IMR-90 (cell line): ENCODE data around the gene RASD2. TPM values are rescaled to one million over a fixed set of nuclear protein-coding genes. Genes with fewer than 3 reads are reported as not detected.

ENCODE experiments used
- ATAC-seq: fragments of 200-7000 bp; cut with Tn5 transposase; 2 replicates; pipeline ENCODE4 v1.9.1; 2020; ENCODE audit warnings: low read depth, mild to moderate bottlenecking, moderate library complexity
- BruUV-seq: library from RNA; stranded (reverse); fragments of 400-500 nt; replicated peaks from 2 replicates; lab custom pipeline; 2021; lab: Mats Ljungman, UMichigan
- CTCF ChIA-PET: fragments of 300-600 bp; formaldehyde crosslinking; extraction: SDS; loops from one replicate; lab custom pipeline; 2021; ENCODE audit warnings: antibody characterized with exemption; lab: Yijun Ruan, JAX
- POLR2A ChIA-PET: fragments of 300-600 bp; sonication (Branson Sonifier 250); formaldehyde crosslinking; loops from one replicate; lab custom pipeline; 2022; ENCODE audit warnings: antibody characterized with exemption; ENCODE audit not compliant: unreplicated experiment; lab: Charles Lee
- DNase-seq: peaks from one replicate; pipeline ENCODE4 v3.0.0; 2013
- H2AFZ ChIP-seq: replicated peaks from 2 replicates; pipeline ENCODE3; 2013; ENCODE audit warnings: low read length, mild to moderate bottlenecking; ENCODE audit not compliant: poor library complexity
- H2AK5ac ChIP-seq: 2 replicates; pipeline ENCODE4 v1.6.1; 2013; ENCODE audit warnings: low read depth, low read length, inconsistent platforms
- H2AK9ac ChIP-seq: replicated peaks from 2 replicates; pipeline ENCODE3; 2013; ENCODE audit warnings: mild to moderate bottlenecking, low read depth, low read length, moderate library complexity; ENCODE audit not compliant: poor library complexity
- H2BK120ac ChIP-seq: 2 replicates; pipeline ENCODE4 v1.6.1; 2013; ENCODE audit warnings: low read depth, low read length, inconsistent platforms
- H2BK15ac ChIP-seq: 3 replicates; pipeline ENCODE4 v1.6.1; 2013; ENCODE audit warnings: low read depth, low read length, inconsistent platforms
- H2BK20ac ChIP-seq: 2 replicates; pipeline ENCODE4 v1.6.1; 2013; ENCODE audit warnings: low read depth, mild to moderate bottlenecking, inconsistent platforms, low read length, moderate library complexity
- H2BK5ac ChIP-seq: 2 replicates; pipeline ENCODE4 v1.6.1; 2013; ENCODE audit warnings: mild to moderate bottlenecking, low read depth, low read length, inconsistent platforms; ENCODE audit not compliant: poor library complexity, severe bottlenecking
- H3K14ac ChIP-seq: replicated peaks from 2 replicates; pipeline ENCODE4 v1.6.1; 2013; ENCODE audit warnings: low read depth, low read length, inconsistent platforms
- H3K18ac ChIP-seq: 2 replicates; pipeline ENCODE4 v1.6.1; 2013; ENCODE audit warnings: low read depth, low read length, control low read depth
- H3K23ac ChIP-seq: 2 replicates; pipeline ENCODE4 v1.6.1; 2013; ENCODE audit warnings: low read depth, low read length, inconsistent platforms
- H3K27ac ChIP-seq: 2 replicates; pipeline ENCODE4 v1.5.1; 2013; ENCODE audit warnings: mild to moderate bottlenecking, control low read depth, low read length; ENCODE audit not compliant: insufficient read depth
- H3K27me3 ChIP-seq: 2 replicates; pipeline ENCODE4 v1.6.1; 2013; ENCODE audit warnings: low read length; ENCODE audit not compliant: control insufficient read depth, insufficient read depth
- H3K36me3 ChIP-seq: 2 replicates; pipeline ENCODE4 v1.6.1; 2013; ENCODE audit warnings: low read length, mixed read lengths; ENCODE audit not compliant: control insufficient read depth, insufficient read depth
- H3K4ac ChIP-seq: 2 replicates; pipeline ENCODE4 v1.6.1; 2013; ENCODE audit warnings: low read depth, low read length, inconsistent platforms
- H3K4me1 ChIP-seq: 2 replicates; pipeline ENCODE4 v1.6.1; 2013; ENCODE audit warnings: low read length, mixed read lengths; ENCODE audit not compliant: control insufficient read depth, insufficient read depth
- H3K4me2 ChIP-seq: 2 replicates; pipeline ENCODE4 v1.6.1; 2013; ENCODE audit warnings: low read depth, mild to moderate bottlenecking, control low read depth, low read length, moderate library complexity
- H3K4me3 ChIP-seq: 2 replicates; pipeline ENCODE4 v1.5.1; 2013; ENCODE audit warnings: low read depth, mild to moderate bottlenecking, control low read depth, low read length, moderate library complexity; ENCODE audit not compliant: insufficient read depth
- H3K56ac ChIP-seq: 2 replicates; pipeline ENCODE4 v1.6.1; 2013; ENCODE audit warnings: low read length, inconsistent platforms; ENCODE audit not compliant: insufficient read depth; ENCODE audit errors: extremely low read depth
- H3K79me1 ChIP-seq, 2 experiments: 2 replicates each; pipeline ENCODE4 v1.6.1; 2013; ENCODE audit warnings: low read length in 2 of 2, inconsistent platforms in 1 of 2, low read depth in 1 of 2
- H3K9ac ChIP-seq: 2 replicates; pipeline ENCODE4 v1.6.1; 2013; ENCODE audit warnings: low read depth, low read length, control low read depth
- H3K9me1 ChIP-seq: 2 replicates; pipeline ENCODE4 v1.6.1; 2013; ENCODE audit warnings: low read length, inconsistent platforms; ENCODE audit not compliant: insufficient read depth
- H3K9me3 ChIP-seq: 2 replicates; pipeline ENCODE4 v1.6.1; 2013; ENCODE audit warnings: low read length; ENCODE audit not compliant: control insufficient read depth, insufficient read depth
- H4K20me1 ChIP-seq: 2 replicates; pipeline ENCODE4 v1.6.1; 2013; ENCODE audit warnings: low read length, inconsistent platforms; ENCODE audit not compliant: insufficient read depth
- H4K5ac ChIP-seq: 2 replicates; pipeline ENCODE4 v1.6.1; 2013; ENCODE audit warnings: mild to moderate bottlenecking, low read depth, low read length, control low read depth
- H4K8ac ChIP-seq, 2 experiments: 2 replicates each; pipeline ENCODE4 v1.6.1; 2013; ENCODE audit warnings: low read depth in 2 of 2, low read length in 2 of 2, control low read depth in 1 of 2, inconsistent platforms in 1 of 2
- H4K91ac ChIP-seq: 2 replicates; pipeline ENCODE4 v1.6.1; 2013; ENCODE audit warnings: low read depth, low read length, inconsistent platforms; ENCODE audit not compliant: insufficient read depth
- BHLHE40 ChIP-seq: fragments of 150-350 bp; IDR thresholded peaks from 2 replicates; pipeline ENCODE4 v1.6.1; 2016; ENCODE audit warnings: mild to moderate bottlenecking, low read depth, low read length
- CEBPB ChIP-seq: IDR thresholded peaks from 2 replicates; pipeline ENCODE4 v1.6.1; 2012; ENCODE audit warnings: low read depth, low read length, improper control_type of control experiment
- CHD1 ChIP-seq: IDR thresholded peaks from 2 replicates; pipeline ENCODE4 v1.6.1; 2012; ENCODE audit warnings: low read depth, low read length, improper control_type of control experiment
- CTCF ChIP-seq: conservative IDR thresholded peaks from 2 replicates; pipeline ENCODE4 v1.5.1; 2012; ENCODE audit warnings: mild to moderate bottlenecking, low read depth, low read length, improper control_type of control experiment
- ELK1 ChIP-seq: fragments of 150-350 bp; IDR thresholded peaks from 2 replicates; pipeline ENCODE4 v1.6.1; 2016; ENCODE audit warnings: low read depth, mild to moderate bottlenecking, low read length, moderate library complexity, borderline replicate concordance
- FOS ChIP-seq: fragments of 150-350 bp; IDR thresholded peaks from 2 replicates; pipeline ENCODE4 v1.6.1; 2016; ENCODE audit warnings: low read depth, low read length
- MAFK ChIP-seq: IDR thresholded peaks from 2 replicates; pipeline ENCODE4 v1.6.1; 2012; ENCODE audit warnings: low read depth, low read length, improper control_type of control experiment
- MAZ ChIP-seq: IDR thresholded peaks from 2 replicates; pipeline ENCODE4 v1.6.1; 2012; ENCODE audit warnings: low read depth, mild to moderate bottlenecking, low read length, improper control_type of control experiment, moderate library complexity, borderline replicate concordance
- MXI1 ChIP-seq: IDR thresholded peaks from 2 replicates; pipeline ENCODE4 v1.6.1; 2012; ENCODE audit warnings: low read depth, mild to moderate bottlenecking, low read length, moderate library complexity, borderline replicate concordance
- NFE2L2 ChIP-seq: fragments of 150-350 bp; IDR thresholded peaks from 2 replicates; pipeline ENCODE4 v1.6.1; 2016; ENCODE audit warnings: low read depth, mild to moderate bottlenecking, low read length
- POLR2A ChIP-seq: IDR thresholded peaks from 2 replicates; pipeline ENCODE4 v1.6.1; 2012; ENCODE audit warnings: mild to moderate bottlenecking, low read depth, low read length
- RAD21 ChIP-seq: IDR thresholded peaks from 2 replicates; pipeline ENCODE4 v1.6.1; 2012; ENCODE audit warnings: low read length, improper control_type of control experiment
- RCOR1 ChIP-seq: IDR thresholded peaks from 2 replicates; pipeline ENCODE4 v1.6.1; 2012; ENCODE audit warnings: mild to moderate bottlenecking, low read length, improper control_type of control experiment; ENCODE audit not compliant: insufficient replicate concordance
- RFX5 ChIP-seq: IDR thresholded peaks from 2 replicates; pipeline ENCODE4 v1.8.0; 2012; ENCODE audit warnings: low read depth, mild to moderate bottlenecking, low read length, moderate library complexity
- SMC3 ChIP-seq: fragments of 150-350 bp; IDR thresholded peaks from 2 replicates; pipeline ENCODE4 v1.6.1; 2016; ENCODE audit warnings: low read depth, mild to moderate bottlenecking, antibody characterized with exemption, low read length, moderate library complexity
- USF2 ChIP-seq: fragments of 150-350 bp; IDR thresholded peaks from 2 replicates; pipeline ENCODE4 v1.6.1; 2017; ENCODE audit warnings: mild to moderate bottlenecking, antibody characterized with exemption, low read length, low read depth
- WGBS, 2 experiments: methylation state at CpG; one replicate each; pipeline versions ENCODE4 v1.1.5 to v1.1.7; 2013; ENCODE audit warnings: missing lambda C conversion rate in 2 of 2; ENCODE audit not compliant: insufficient read length in 1 of 2; ENCODE audit errors: extremely low coverage in 2 of 2; 5-methylcytosine and 5-hydroxymethylcytosine counted together
- dilution Hi-C: fragments of 300-500 bp; cut with HindIII; formaldehyde crosslinking; loops from one replicate; pipeline ENCODE4 v1.14.3; 2018; ENCODE audit warnings: low sequenced_read_pairs; ENCODE audit not compliant: unreplicated experiment
- in situ Hi-C: fragments of 300-500 bp; cut with MboI; formaldehyde crosslinking; loops from 3 replicates; pipeline ENCODE4 v1.14.3; 2019; ENCODE audit warnings: low sequenced_read_pairs, inconsistent platforms, mixed read lengths
- intact Hi-C: fragments of 100-400 bp; cut with micrococcal nuclease; formaldehyde crosslinking; loops from 2 replicates; pipeline ENCODE4 v1.10.0; 2022
- polyA plus RNA-seq, 3 experiments: library from polyadenylated mRNA; depleted of rRNA; stranded (reverse); fragments of >200 nt; gene quantifications; 2 replicates each; pipeline ENCODE4 v1.2.3, GENCODE V29; 2012; ENCODE audit warnings: low replicate concordance in 1 of 3
- total RNA-seq: library from RNA; depleted of rRNA; stranded (reverse); fragments of >200 nt; gene quantifications from 2 replicates; pipeline ENCODE4 v1.2.3, GENCODE V29; 2012

RASD2 gene
- total and polyA plus RNA-seq, 2 of the 4 experiments (the other 2 are of a cell fraction), result under 0.01 to 0.32 TPM

- Histone ChIP-seq H2BK15ac (no peak overlapping the region), H3K14ac (no peak overlapping the region), H3K4me2 (no peak overlapping the region), H3K23ac (no peak overlapping the region), H3K4me3 (no peak overlapping the region), H2AK5ac (no peak overlapping the region), H2BK5ac (no peak overlapping the region), H3K4ac (no peak overlapping the region), H3K27ac (no peak overlapping the region), H4K91ac (no peak overlapping the region), H4K20me1 (no peaks in the 10 kb centered on the region), H3K27me3 (peaks cover 43% of the 10 kb centered on the region), H4K8ac (no peak overlapping the region), H3K4me1 (peaks cover 3% of the 10 kb centered on the region; the same call in 1 of the 2 replicates), H2AK9ac (no peak overlapping the region), H3K36me3 (no peaks in the 10 kb centered on the region), H3K9me3 (no peaks in the 10 kb centered on the region), H4K5ac (no peak overlapping the region), H3K9me1 (no peaks in the 10 kb centered on the region), H2BK20ac (no peak overlapping the region), H3K56ac (no peak overlapping the region), H2AFZ (no peak overlapping the region), H2BK120ac (no peak overlapping the region), H3K9ac (no peak overlapping the region), H3K18ac (no peak overlapping the region), H3K79me1 (no peaks in the 10 kb centered on the region)
- intact Hi-C loops, result no loop called here
- ATAC-seq (no peak), DNase-seq (no peak)
- no CpG with 5 or more reads among the region's 6 CpGs for WGBS, 2 experiments
- dilution Hi-C loops, result no loop called here
- ChIA-PET CTCF (no interaction called here), POLR2A (interaction anchor here (0.8 kb wide), 1 partner anchor 10 kb away, joined by 4 read pairs; no protein-coding TSS in a partner anchor)
- BruUV-seq, result no TSS peak
- in situ Hi-C loops, result no loop called here
- no peak for TF ChIP-seq BHLHE40
- TF ChIP-seq RAD21, result no peak
- no peak for TF ChIP-seq MXI1
- no peak for TF ChIP-seq CEBPB
- no peak for TF ChIP-seq NFE2L2
- TF ChIP-seq POLR2A, result no peak
- no peak for TF ChIP-seq SMC3
- TF ChIP-seq ELK1, result no peak
- no peak for TF ChIP-seq RCOR1
- no peak for TF ChIP-seq RFX5
- TF ChIP-seq USF2, result no peak
- TF ChIP-seq MAZ, result no peak
- no peak for TF ChIP-seq CHD1
- TF ChIP-seq CTCF, result no peak
- no peak for TF ChIP-seq MAFK
- no peak for TF ChIP-seq FOS
These were observed 43.8 kb upstream of the RASD2 start for GRCh38 chr22:35496768-35497312.
